GOT3 (cell line): ENCODE measurements around the gene IGSF22.

Source experiments
- DNase-seq: peaks from one replicate; lab custom pipeline; 2025; ENCODE audit warnings: mixed read lengths; lab: John Stamatoyannopoulos, UW

IGSF22 gene

DNA sequence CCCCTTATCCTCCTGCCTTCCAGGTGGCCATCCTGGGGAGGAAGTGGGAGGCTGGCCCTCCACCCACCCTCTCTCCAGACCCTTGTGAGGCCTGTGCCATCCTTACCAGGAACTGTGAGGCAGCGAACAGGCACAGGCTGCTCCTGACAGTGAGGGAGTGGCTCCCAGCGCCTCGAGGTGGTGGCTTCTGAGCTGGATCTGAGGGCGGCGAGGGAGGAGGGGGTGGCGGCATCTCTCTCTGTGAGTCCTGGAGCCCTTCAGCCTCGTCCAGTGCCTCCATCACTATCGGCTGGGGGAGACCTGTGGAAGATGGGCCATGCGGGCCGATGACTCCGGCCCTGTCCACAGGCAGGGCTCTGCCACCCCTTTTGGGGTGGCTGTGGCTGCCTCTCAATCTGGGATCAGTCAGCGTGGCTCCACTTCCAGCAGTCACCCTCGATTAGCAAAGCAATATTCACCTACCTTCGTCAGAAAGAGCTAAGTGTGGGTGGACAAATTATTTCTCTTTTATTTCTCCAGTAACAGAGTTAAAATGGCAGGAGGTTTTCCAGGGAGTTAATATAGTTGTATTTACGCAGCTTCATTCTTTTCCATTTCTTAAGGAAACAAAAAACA, 18.0 kb upstream of the IGSF22 start:
- DNase-seq, result no peak

DNA sequence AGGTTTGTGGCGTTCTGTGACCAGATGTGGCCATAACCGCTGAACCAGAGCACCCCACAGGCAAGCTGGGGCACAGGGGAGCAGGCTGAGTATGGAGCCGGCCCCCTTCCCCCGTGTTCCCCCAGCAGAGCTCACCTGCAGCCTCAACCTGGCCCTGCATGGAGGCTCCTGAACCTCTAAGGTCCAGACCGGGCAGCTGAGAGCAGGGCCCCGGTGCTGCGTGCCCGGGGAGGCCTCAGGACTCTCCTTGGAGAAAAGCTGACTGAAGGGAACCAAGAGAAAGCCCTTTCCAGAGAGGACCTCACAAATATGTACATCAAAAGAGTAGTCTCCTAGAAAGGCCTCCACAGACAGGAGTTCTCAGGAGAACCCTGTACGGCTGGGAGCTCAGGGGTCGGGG, 17.4 kb upstream of the IGSF22 start:
- DNase-seq, result no peak

DNA sequence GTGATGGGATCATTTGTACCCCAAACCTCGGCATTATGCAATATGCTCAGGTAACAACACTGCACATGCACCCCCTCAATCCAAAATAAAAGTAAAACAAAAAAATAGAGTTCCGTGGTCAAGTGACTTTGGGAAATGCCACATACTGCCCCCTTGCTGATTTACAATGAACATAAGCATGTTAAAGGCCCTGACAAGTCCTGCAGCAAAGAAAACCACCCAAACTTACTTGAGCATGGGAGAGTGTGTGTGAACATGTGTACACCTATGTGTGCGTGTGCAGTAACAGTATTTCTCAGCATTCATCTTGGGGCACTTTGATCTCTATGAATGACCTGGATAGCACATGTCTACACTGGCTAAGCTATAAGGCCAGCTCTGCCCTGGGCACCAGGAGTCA, 15.8 kb upstream of the IGSF22 start:
- no peak for DNase-seq

DNA sequence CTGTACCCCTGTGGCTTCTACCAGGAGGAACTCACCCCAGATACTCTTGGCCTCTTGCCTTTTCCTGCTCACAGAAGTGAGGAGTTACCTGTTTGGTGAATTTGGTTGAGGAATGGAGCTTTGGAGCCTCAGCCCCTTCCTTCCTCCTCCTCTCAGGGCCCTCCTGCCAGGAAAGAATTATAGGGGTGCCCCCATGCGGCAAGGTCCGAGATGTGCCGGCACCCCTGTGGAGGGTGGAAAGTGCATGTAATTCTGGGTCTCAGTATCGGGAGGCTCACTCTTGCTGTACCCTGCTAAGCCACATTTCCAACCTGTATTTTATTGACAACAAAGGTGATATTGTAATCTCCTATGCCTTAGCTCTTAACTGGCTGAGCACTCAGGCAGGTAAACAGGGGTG, 13.7 kb upstream of the IGSF22 start:
- DNase-seq, result no peak

GRCh38 chr11:18737642-18738041, 11.7 kb upstream of the IGSF22 start:
- no peak for DNase-seq

- no peak for DNase-seq
Observed at GRCh38 chr11:18736590-18737148, 10.7 kb upstream of the IGSF22 start.

GRCh38 chr11:18733202-18733601, 7.2 kb upstream of the IGSF22 start:
- DNase-seq, result no peak

GRCh38 chr11:18731949-18732821, 6.2 kb upstream of the IGSF22 start:
- no peak for DNase-seq

DNA sequence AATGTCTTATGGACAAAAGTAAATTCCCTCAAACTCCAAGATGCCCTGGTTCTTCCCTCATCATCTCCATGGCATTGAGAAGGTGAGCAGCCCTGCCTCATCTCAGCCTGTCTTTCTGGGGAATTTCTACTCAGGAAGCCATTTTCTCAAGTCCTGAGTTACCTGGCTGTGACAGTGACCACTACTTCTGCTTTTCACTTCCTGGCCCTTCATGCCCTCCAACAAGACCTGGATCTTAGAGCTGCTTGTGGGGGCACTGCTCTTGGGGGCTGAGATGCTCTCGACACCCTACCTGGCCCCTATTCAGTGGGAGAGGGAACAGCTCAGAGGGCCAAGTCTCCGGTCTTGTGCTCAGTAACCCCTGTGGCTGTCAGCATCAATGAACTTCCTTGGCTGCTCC, 5.5 kb upstream of the IGSF22 start:
- no peak for DNase-seq

DNA sequence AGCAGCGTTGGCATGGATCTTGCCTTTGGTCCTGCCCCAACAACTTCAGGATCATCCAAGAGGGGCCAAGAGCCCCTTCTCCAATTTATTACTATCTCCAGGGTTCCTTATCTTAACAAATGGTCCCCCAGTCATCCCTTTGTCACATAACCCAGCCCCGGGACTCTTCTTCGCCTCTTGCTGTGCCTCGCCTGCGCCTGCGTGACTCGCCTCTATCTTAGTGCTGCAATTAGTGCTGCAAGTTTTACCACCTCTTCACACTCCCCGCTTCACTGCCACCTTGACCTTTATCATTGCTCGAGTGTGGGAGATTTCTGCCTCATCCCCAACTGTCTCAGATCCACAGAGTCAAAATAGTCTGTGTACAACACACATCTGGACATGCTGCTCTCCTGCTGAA, 4.0 kb upstream of the IGSF22 start:
- DNase-seq, result no peak

GRCh38 chr11:18729426-18729825, 3.4 kb upstream of the IGSF22 start:
- no peak for DNase-seq

- no peak for DNase-seq
Observed at GRCh38 chr11:18728658-18729057, 2.7 kb upstream of the IGSF22 start.

DNA sequence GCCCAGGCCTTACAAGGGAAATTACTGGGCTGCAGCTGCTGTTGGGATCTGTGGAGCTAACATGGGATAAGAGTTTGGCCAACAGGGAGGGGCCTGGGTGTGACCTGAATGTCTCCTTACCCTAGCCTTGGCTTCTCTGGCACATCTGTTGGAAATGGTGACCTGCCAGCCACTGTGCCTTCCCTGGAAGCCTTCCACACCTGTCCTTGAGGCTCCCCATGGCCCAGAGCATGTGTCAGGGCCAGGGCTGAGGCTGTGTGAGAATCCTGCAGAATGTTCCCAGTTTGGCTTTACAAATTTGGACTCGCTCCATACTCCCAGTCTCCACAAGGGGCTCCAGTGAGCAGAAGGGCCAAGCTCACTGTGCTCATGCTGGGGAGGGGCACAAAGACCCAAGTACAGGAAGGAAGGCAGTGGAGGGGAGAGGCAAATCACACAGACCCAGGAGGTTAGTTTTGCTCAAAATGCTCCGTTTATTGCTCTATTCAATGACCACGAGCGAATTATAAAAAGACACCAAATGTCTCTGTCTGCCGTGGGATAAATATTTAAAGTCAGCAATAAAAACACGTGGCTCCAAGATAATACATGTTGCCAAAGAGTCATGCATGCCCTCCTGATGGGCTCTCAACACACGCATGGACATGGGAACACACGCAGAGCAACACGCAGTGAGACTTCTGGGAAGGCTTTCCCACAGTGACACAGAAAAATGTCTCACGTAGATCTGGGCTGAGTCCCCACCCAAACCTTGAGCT, 1.7 kb upstream of the IGSF22 start:
- DNase-seq, result no peak

GRCh38 chr11:18723991-18724390, 2.0 kb downstream of the IGSF22 start:
- DNase-seq, result no peak

- DNase-seq, result no peak
Observed at GRCh38 chr11:18722293-18722637, 3.7 kb downstream of the IGSF22 start.

DNA sequence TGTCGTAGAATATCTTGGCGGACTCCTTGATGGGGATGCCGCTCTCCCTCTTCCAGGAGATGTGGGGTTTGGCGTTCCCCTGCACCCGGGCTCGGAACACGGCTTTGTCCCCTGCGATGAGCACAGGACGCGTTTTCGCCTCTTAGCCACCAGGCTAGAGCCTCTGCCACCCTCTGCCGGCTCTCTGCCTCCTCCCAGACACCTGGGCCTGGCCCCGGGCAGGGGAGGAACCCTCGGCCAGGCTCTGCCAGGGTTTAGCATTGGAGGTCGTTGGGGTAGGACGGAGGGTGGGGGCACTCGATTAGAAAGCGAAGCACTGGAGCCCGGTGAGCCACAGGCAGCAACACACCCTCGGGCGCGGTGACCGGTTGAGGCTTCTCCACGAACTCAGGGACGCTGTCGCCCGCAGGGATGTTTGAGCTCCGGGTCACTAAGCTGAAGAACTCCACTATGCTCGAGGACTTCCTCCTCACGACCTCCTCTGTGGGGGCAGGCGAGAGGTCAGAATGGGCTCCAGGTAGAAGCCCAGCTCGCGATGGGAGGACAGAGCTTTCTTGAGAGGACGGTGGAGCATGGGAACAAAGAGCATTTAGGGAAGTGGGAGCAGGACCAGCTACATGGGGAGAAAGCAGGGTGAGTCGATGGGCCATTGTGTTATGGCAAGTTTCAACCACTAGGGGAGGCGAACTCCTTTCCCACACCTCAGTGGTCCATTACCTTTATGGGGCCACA, 4.3 kb downstream of the IGSF22 start:
- no peak for DNase-seq

GRCh38 chr11:18720808-18721560, 5.0 kb downstream of the IGSF22 start:
- DNase-seq, result no peak

GRCh38 chr11:18720091-18720807, 5.7 kb downstream of the IGSF22 start:
- no peak for DNase-seq

DNA sequence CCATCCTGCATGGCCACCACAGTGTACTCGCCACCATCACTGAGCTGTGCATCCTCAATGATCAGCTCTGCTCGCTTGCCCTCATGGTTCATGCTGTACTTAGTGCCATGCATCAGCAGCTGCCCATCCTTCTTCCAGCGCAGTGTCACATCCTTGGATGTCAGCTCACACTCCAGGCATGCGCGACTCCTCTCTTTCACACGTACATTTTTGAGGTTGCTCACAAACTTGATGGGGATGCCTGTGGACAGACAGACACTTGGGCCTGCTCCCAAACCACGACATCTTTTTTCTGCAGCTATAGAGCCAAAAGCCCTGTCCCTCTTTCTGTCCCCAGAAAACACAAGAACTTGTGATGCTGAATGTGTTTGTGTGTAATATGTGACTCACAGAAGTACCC, 10.5 kb downstream of the IGSF22 start:
- no peak for DNase-seq

DNA sequence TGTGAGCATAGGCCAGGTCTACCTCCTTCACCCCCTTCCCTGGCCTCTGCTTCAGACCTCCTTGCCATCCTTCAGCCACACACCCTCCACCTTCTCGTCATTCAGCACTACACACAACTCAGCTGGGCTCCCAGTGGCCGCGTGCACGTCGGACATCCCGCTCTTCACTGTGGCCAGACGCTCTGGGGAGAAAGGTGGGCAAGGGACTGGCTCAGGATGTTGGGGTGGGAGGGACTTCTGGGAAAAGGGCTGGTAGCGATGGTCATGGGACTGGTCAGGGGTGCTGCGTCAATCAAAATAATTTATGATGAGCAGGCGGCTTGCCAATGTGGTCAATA, 11.6 kb downstream of the IGSF22 start:
- no peak for DNase-seq
